Mesendoderm (in vitro differentiated cells): ENCODE data around the gene ZNF26.
"Not testable (repeated sequence)": the region's sequence is repeated elsewhere in the genome, so short reads cannot be mapped to it uniquely, and the experiment has no call there.

ENCODE experiments used
- DNase-seq: peaks from one replicate; pipeline ENCODE4 v3.0.0; 2013
- H2AK5ac ChIP-seq: 2 replicates; pipeline ENCODE4 v1.6.1; 2013; ENCODE audit warnings: low read length, inconsistent platforms
- H2BK120ac ChIP-seq: 2 replicates; pipeline ENCODE4 v1.6.1; 2013; ENCODE audit warnings: low read depth, mild to moderate bottlenecking, low read length, moderate library complexity, mixed read lengths
- H2BK15ac ChIP-seq: replicated peaks from 2 replicates; pipeline ENCODE4 v1.6.1; 2013; ENCODE audit warnings: low read depth, mild to moderate bottlenecking, moderate library complexity
- H2BK5ac ChIP-seq: 2 replicates; pipeline ENCODE4 v1.6.1; 2013; ENCODE audit warnings: low read length, inconsistent platforms
- H3K18ac ChIP-seq: 2 replicates; pipeline ENCODE4 v1.6.1; 2013; ENCODE audit warnings: mild to moderate bottlenecking, low read length, mixed read lengths
- H3K23ac ChIP-seq: one replicate; pipeline ENCODE4 v1.6.1; 2013; ENCODE audit warnings: low read length
- H3K27ac ChIP-seq: 2 replicates; pipeline ENCODE4 v1.5.1; 2013; ENCODE audit warnings: low read depth, mild to moderate bottlenecking, inconsistent platforms, low read length, moderate library complexity
- H3K27me3 ChIP-seq: 2 replicates; pipeline ENCODE4 v1.6.1; 2013; ENCODE audit warnings: low read length, control low read depth, mild to moderate bottlenecking, inconsistent platforms; ENCODE audit not compliant: insufficient read depth, poor library complexity
- H3K36me3 ChIP-seq: 2 replicates; pipeline ENCODE4 v1.6.1; 2013; ENCODE audit warnings: low read length, inconsistent platforms; ENCODE audit not compliant: control insufficient read depth, insufficient read depth
- H3K4ac ChIP-seq: one replicate; pipeline ENCODE4 v1.6.1; 2013; ENCODE audit warnings: low read depth, mild to moderate bottlenecking, low read length, moderate library complexity
- H3K4me1 ChIP-seq: 2 replicates; pipeline ENCODE4 v1.6.1; 2013; ENCODE audit warnings: low read depth, low read length, inconsistent platforms; ENCODE audit not compliant: control insufficient read depth
- H3K4me2 ChIP-seq: 2 replicates; pipeline ENCODE4 v1.6.1; 2013; ENCODE audit warnings: low read length
- H3K4me3 ChIP-seq: 2 replicates; pipeline ENCODE4 v1.5.1; 2013; ENCODE audit warnings: mild to moderate bottlenecking, low read length
- H3K56ac ChIP-seq: one replicate; pipeline ENCODE4 v1.6.1; 2013; ENCODE audit warnings: low read length
- H3K79me1 ChIP-seq: 2 replicates; pipeline ENCODE4 v1.6.1; 2013; ENCODE audit warnings: low read length, inconsistent platforms
- H3K79me2 ChIP-seq: 2 replicates; pipeline ENCODE4 v1.6.1; 2013; ENCODE audit warnings: mild to moderate bottlenecking, low read length; ENCODE audit not compliant: control insufficient read depth, insufficient read depth
- H3K9ac ChIP-seq: 2 replicates; pipeline ENCODE4 v1.6.1; 2013; ENCODE audit warnings: low read length, inconsistent platforms
- H4K5ac ChIP-seq: one replicate; pipeline ENCODE4 v1.6.1; 2013; ENCODE audit warnings: low read length
- H4K8ac ChIP-seq: one replicate; pipeline ENCODE4 v1.6.1; 2013; ENCODE audit warnings: low read depth, mild to moderate bottlenecking, control low read depth, low read length, moderate library complexity
- WGBS: extraction: QIAGEN DNeasy Blood & Tissue Kit; methylation state at CpG from one replicate; pipeline ENCODE4 v1.1.7; 2013; ENCODE audit warnings: low lambda C conversion rate, missing lambda C conversion rate; ENCODE audit not compliant: insufficient coverage; ENCODE audit errors: extremely low coverage; 5-methylcytosine and 5-hydroxymethylcytosine counted together

Gene ZNF26

DNA sequence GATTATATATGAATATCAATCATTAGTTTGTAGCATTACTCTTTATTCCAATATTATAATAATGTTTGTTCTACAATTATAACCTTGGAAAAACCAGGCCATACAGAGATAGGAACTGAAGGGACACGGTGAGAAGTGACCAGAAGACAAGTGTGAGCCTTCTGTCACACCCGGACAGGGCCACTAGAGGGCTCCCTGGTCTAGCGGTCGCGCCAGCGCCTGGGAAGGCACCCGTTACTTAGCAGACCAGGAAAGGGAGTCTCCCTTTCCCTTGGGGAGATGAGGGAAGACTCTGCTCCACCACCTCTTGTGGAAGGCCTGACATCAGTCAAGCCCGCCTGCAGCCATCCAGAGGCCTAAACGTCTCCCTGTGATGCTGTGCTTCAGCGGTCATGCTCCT lies 22.2 kb upstream of the ZNF26 start:
- not testable (repeated sequence) for H3K4me2 ChIP-seq, H4K5ac ChIP-seq, H3K23ac ChIP-seq, H3K56ac ChIP-seq, H3K27ac ChIP-seq, H3K36me3 ChIP-seq, H3K4me1 ChIP-seq, H3K9ac ChIP-seq, H3K27me3 ChIP-seq, H3K18ac ChIP-seq, H3K4me3 ChIP-seq, H2BK15ac ChIP-seq, H3K79me1 ChIP-seq, H2BK120ac ChIP-seq, H2BK5ac ChIP-seq, H3K79me2 ChIP-seq, H3K4ac ChIP-seq, H2AK5ac ChIP-seq, H4K8ac ChIP-seq
- peak; percentile 53 for DNase-seq
- no CpG with 5 or more reads among the region's 10 CpGs for WGBS

- no peak overlapping the region for H3K4ac ChIP-seq
- no peak overlapping the region for H4K5ac ChIP-seq
- no CpG with 5 or more reads among the region's 12 CpGs for WGBS
- no peaks in the 10 kb centered on the region for H3K4me1 ChIP-seq
- DNase-seq, result no peak
- no peak overlapping the region for H2AK5ac ChIP-seq
- H2BK5ac ChIP-seq, result no peak overlapping the region
- H2BK15ac ChIP-seq, result no peak overlapping the region
- H3K27ac ChIP-seq, result no peak overlapping the region
- no peak overlapping the region for H3K4me2 ChIP-seq
- no peak overlapping the region for H3K4me3 ChIP-seq
- no peak overlapping the region for H2BK120ac ChIP-seq
- H3K56ac ChIP-seq, result no peak overlapping the region
- no peaks in the 10 kb centered on the region for H3K79me1 ChIP-seq
- H3K23ac ChIP-seq, result no peak overlapping the region
- H3K18ac ChIP-seq, result no peak overlapping the region
- H3K27me3 ChIP-seq, result no peaks in the 10 kb centered on the region
- no peak overlapping the region for H3K9ac ChIP-seq
- H3K36me3 ChIP-seq, result no peaks in the 10 kb centered on the region
- H3K79me2 ChIP-seq, result no peaks in the 10 kb centered on the region
- no peak overlapping the region for H4K8ac ChIP-seq
Measured at GRCh38 chr12:132965796-132966195, 20.4 kb upstream of the ZNF26 start.

- no peak overlapping the region for H4K8ac ChIP-seq
- H3K79me1 ChIP-seq, result no peaks in the 10 kb centered on the region
- no peak overlapping the region for H3K4me3 ChIP-seq
- H2BK120ac ChIP-seq, result no peak overlapping the region
- no peak overlapping the region for H3K9ac ChIP-seq
- no peak for DNase-seq
- H2AK5ac ChIP-seq, result no peak overlapping the region
- H3K27ac ChIP-seq, result no peak overlapping the region
- no peak overlapping the region for H2BK15ac ChIP-seq
- H3K4me2 ChIP-seq, result no peak overlapping the region
- H4K5ac ChIP-seq, result no peak overlapping the region
- no peak overlapping the region for H3K56ac ChIP-seq
- no peak overlapping the region for H3K18ac ChIP-seq
- H3K27me3 ChIP-seq, result no peaks in the 10 kb centered on the region
- no peaks in the 10 kb centered on the region for H3K4me1 ChIP-seq
- no peak overlapping the region for H3K23ac ChIP-seq
- no peaks in the 10 kb centered on the region for H3K79me2 ChIP-seq
- H3K36me3 ChIP-seq, result no peaks in the 10 kb centered on the region
- no peak overlapping the region for H3K4ac ChIP-seq
- no peak overlapping the region for H2BK5ac ChIP-seq
- WGBS, result no CpG with 5 or more reads among the region's 12 CpGs
Measured at GRCh38 chr12:132966676-132967415, 19.3 kb upstream of the ZNF26 start.

- H2BK5ac ChIP-seq, result no peak overlapping the region
- H4K5ac ChIP-seq, result no peak overlapping the region
- H3K56ac ChIP-seq, result no peak overlapping the region
- H3K4me2 ChIP-seq, result no peak overlapping the region
- no peaks in the 10 kb centered on the region for H3K79me1 ChIP-seq
- H3K4me1 ChIP-seq, result no peaks in the 10 kb centered on the region
- no peak overlapping the region for H3K4me3 ChIP-seq
- no peak overlapping the region for H3K4ac ChIP-seq
- H3K79me2 ChIP-seq, result no peaks in the 10 kb centered on the region
- H2BK120ac ChIP-seq, result no peak overlapping the region
- no peak overlapping the region for H3K23ac ChIP-seq
- H3K9ac ChIP-seq, result no peak overlapping the region
- no peak overlapping the region for H4K8ac ChIP-seq
- H2BK15ac ChIP-seq, result no peak overlapping the region
- H3K27ac ChIP-seq, result no peak overlapping the region
- H2AK5ac ChIP-seq, result no peak overlapping the region
- no CpG with 5 or more reads among the region's 21 CpGs for WGBS
- H3K27me3 ChIP-seq, result no peaks in the 10 kb centered on the region
- no peak overlapping the region for H3K18ac ChIP-seq
- no peak for DNase-seq
- no peaks in the 10 kb centered on the region for H3K36me3 ChIP-seq
Measured at GRCh38 chr12:132967736-132968135, 18.4 kb upstream of the ZNF26 start.

DNA sequence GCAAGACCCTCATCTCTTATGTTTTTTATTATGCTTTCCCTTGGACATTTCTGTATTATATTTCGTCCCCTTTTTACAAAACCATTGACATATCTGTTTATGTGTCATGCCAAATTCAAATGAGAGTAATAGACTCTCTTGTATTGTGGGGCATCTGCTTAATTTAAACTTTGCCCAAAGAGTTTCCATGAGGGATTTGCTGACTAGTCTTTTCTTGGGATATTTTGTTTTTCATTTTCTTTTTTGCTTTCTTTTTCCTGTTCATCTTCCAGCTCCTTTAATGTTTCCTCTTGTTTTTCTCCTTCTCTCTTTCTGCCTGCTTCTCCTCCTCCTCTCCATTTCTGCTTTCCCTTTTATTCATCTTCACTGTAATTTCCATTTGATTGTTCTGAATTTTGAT lies 13.8 kb upstream of the ZNF26 start:
- Histone ChIP-seq H3K79me2 (no peaks in the 10 kb centered on the region), H3K18ac (no peak overlapping the region), H3K9ac (no peak overlapping the region), H3K4me2 (no peak overlapping the region), H2AK5ac (no peak overlapping the region), H2BK5ac (no peak overlapping the region), H3K56ac (no peak overlapping the region), H3K4ac (no peak overlapping the region), H2BK15ac (no peak overlapping the region), H3K4me1 (no peaks in the 10 kb centered on the region), H4K5ac (no peak overlapping the region), H3K36me3 (no peaks in the 10 kb centered on the region), H3K23ac (no peak overlapping the region), H3K79me1 (no peaks in the 10 kb centered on the region), H3K27me3 (no peaks in the 10 kb centered on the region), H3K27ac (no peak overlapping the region), H4K8ac (no peak overlapping the region), H2BK120ac (no peak overlapping the region), H3K4me3 (no peak overlapping the region)
- no peak for DNase-seq
- WGBS, result no CpG with 5 or more reads among the region's 1 CpG

GRCh38 chr12:132976870-132977269 lies 9.3 kb upstream of the ZNF26 start:
- not testable (repeated sequence) for H4K8ac ChIP-seq, H3K9ac ChIP-seq, H2BK120ac ChIP-seq, H3K4me1 ChIP-seq, H3K4me2 ChIP-seq, H3K79me2 ChIP-seq, H3K79me1 ChIP-seq, H3K23ac ChIP-seq, H3K27ac ChIP-seq, H2AK5ac ChIP-seq, H3K27me3 ChIP-seq, H3K36me3 ChIP-seq, H3K18ac ChIP-seq, H4K5ac ChIP-seq, H3K4ac ChIP-seq, H2BK15ac ChIP-seq, H2BK5ac ChIP-seq, H3K56ac ChIP-seq, H3K4me3 ChIP-seq
- no CpG with 5 or more reads among the region's 13 CpGs for WGBS
- DNase-seq, result peak; percentile 41
